DND-41 (cell line): ENCODE data around the gene TMEM144.
A peak's percentile ranks its signal among the peaks of the same experiment; 100 is the strongest.

Experiments
- ATAC-seq: fragments of 200-7000 bp; cut with Tn5 transposase; 3 replicates; pipeline ENCODE4 v1.9.1; 2021; ENCODE audit warnings: low read depth; ENCODE audit not compliant: insufficient read depth
- DNase-seq: peaks from one replicate; pipeline ENCODE4 v3.0.0-alpha.2; 2020
- H2AFZ ChIP-seq: 2 replicates; pipeline ENCODE4 v1.6.0; 2012; ENCODE audit warnings: low read depth, low read length
- H3K27ac ChIP-seq: 2 replicates; pipeline ENCODE4 v1.5.1; 2012; ENCODE audit warnings: low read length, inconsistent platforms
- H3K27me3 ChIP-seq: fragments of 200-600 bp; sonication (generic); 2 replicates; pipeline ENCODE4 v1.6.0; 2012; ENCODE audit warnings: low read length, mild to moderate bottlenecking, inconsistent platforms; ENCODE audit not compliant: insufficient read depth, poor library complexity
- H3K36me3 ChIP-seq: 2 replicates; pipeline ENCODE4 v1.5.1; 2012; ENCODE audit warnings: low read length, inconsistent platforms; ENCODE audit not compliant: insufficient read depth
- H3K4me1 ChIP-seq: 2 replicates; pipeline ENCODE4 v1.5.1; 2012; ENCODE audit warnings: mild to moderate bottlenecking, low read length; ENCODE audit not compliant: insufficient read depth
- H3K4me2 ChIP-seq: 2 replicates; pipeline ENCODE4 v1.6.0; 2012; ENCODE audit warnings: mild to moderate bottlenecking, moderate library complexity, low read length, inconsistent platforms; ENCODE audit not compliant: insufficient read depth
- H3K4me3 ChIP-seq, 2 experiments: fragments of 200-600 bp in 1 of 2; shearing (Covaris generic) in 1 of 2; 2 replicates each; pipeline ENCODE4 v1.5.1; 2012 to 2016; ENCODE audit warnings: inconsistent platforms in 2 of 2, low read length in 2 of 2, mild to moderate bottlenecking in 2 of 2, low read depth in 1 of 2, moderate library complexity in 1 of 2
- H3K79me2 ChIP-seq: 2 replicates; pipeline ENCODE4 v1.6.0; 2012; ENCODE audit warnings: low read length, inconsistent platforms; ENCODE audit not compliant: insufficient read depth
- H3K9ac ChIP-seq: 2 replicates; pipeline ENCODE4 v1.6.0; 2012; ENCODE audit warnings: low read depth, mild to moderate bottlenecking, inconsistent platforms, low read length, moderate library complexity
- H3K9me3 ChIP-seq: 2 replicates; pipeline ENCODE4 v1.5.1; 2012; ENCODE audit warnings: low read length, moderate library complexity, mild to moderate bottlenecking, inconsistent platforms; ENCODE audit not compliant: insufficient read depth, severe bottlenecking
- H4K20me1 ChIP-seq: 2 replicates; pipeline ENCODE4 v1.6.0; 2012; ENCODE audit warnings: low read length; ENCODE audit not compliant: insufficient read depth
- EZH2 ChIP-seq: IDR thresholded peaks from 3 replicates; pipeline ENCODE4 v1.6.1; 2012; ENCODE audit warnings: borderline replicate concordance, low read depth, mild to moderate bottlenecking, moderate library complexity, low read length, inconsistent platforms; ENCODE audit not compliant: severe bottlenecking
- TF ChIP-seq, protein P1 (sequence below): IDR thresholded peaks from 2 replicates; pipeline ENCODE4 v1.5.1; 2012; ENCODE audit warnings: borderline replicate concordance, low read length, moderate library complexity, mild to moderate bottlenecking; ENCODE audit not compliant: poor library complexity, severe bottlenecking; ENCODE audit errors: extremely low read depth

The TMEM144 gene

DNA sequence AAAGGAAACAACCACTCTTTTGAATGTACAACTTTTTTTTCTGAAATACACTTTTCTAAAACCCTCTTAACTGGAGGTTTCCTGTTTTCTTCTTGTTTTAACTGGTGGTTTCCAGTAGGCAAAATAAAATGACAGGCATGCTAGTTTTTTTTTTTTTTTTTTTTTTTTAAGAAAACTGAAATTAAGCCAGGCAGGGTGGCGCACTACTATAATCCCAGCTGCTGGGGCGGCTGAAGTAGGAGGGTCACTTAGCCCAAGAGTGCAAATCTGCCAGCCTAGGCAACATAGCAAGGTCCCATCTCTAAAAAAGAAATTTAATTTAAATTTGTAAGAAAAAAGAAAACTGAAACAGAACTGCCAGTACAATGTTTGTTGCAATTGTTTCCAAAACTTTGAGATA lies 44.0 kb downstream of the TMEM144 start:
- Histone ChIP-seq H3K36me3 (no peaks in the 10 kb centered on the region), H3K4me2 (no peak overlapping the region), H2AFZ (no peak overlapping the region), H4K20me1 (no peaks in the 10 kb centered on the region), H3K9me3 (no peaks in the 10 kb centered on the region), H3K27ac (no peak overlapping the region), H3K4me1 (no peaks in the 10 kb centered on the region), H3K9ac (no peak overlapping the region), H3K4me3 (no peak overlapping the region), H3K79me2 (no peaks in the 10 kb centered on the region), H3K27me3 (no peaks in the 10 kb centered on the region)
- ATAC-seq (no peak), DNase-seq (no peak)
- TF ChIP-seq, protein P1, sequence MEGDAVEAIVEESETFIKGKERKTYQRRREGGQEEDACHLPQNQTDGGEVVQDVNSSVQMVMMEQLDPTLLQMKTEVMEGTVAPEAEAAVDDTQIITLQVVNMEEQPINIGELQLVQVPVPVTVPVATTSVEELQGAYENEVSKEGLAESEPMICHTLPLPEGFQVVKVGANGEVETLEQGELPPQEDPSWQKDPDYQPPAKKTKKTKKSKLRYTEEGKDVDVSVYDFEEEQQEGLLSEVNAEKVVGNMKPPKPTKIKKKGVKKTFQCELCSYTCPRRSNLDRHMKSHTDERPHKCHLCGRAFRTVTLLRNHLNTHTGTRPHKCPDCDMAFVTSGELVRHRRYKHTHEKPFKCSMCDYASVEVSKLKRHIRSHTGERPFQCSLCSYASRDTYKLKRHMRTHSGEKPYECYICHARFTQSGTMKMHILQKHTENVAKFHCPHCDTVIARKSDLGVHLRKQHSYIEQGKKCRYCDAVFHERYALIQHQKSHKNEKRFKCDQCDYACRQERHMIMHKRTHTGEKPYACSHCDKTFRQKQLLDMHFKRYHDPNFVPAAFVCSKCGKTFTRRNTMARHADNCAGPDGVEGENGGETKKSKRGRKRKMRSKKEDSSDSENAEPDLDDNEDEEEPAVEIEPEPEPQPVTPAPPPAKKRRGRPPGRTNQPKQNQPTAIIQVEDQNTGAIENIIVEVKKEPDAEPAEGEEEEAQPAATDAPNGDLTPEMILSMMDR = no peak
- TF ChIP-seq EZH2 = no peak

DNA sequence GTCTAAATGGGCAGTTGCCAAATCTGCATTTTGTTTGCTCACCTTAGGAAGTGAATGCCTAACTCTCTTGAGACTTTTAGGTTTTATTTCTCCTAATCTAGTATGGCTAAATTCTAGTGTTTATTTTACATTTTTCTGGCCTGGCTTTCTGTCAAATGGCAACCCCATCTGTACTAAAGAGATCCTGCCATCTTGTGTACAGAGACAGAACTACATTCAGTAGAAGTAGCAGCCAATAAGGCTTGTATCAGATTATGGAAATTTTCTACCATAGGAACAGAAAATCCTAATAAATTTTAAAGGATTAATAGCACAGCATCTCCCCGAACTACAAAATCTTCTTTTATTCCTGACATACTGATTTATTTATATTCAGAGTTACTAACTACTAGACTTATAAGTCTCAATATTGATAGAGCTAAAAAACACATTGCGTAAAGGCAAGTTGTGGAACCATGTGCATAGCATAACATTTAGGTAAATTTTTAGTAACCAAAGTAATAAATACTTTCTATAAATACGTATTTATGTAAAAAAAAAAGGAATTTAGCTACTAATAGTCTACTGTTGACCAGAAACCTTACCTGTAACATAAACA lies 45.5 kb downstream of the TMEM144 start:
- Histone ChIP-seq H3K9me3 (no peaks in the 10 kb centered on the region), H2AFZ (no peak overlapping the region), H3K4me2 (no peak overlapping the region), H3K4me1 (no peaks in the 10 kb centered on the region), H3K9ac (no peak overlapping the region), H3K36me3 (no peaks in the 10 kb centered on the region), H3K27ac (no peak overlapping the region), H3K4me3 (no peak overlapping the region), H3K27me3 (no peaks in the 10 kb centered on the region), H3K79me2 (no peaks in the 10 kb centered on the region), H4K20me1 (no peaks in the 10 kb centered on the region)
- TF ChIP-seq EZH2 = no peak
- TF ChIP-seq, protein P1 = peak; percentile 62
- no peak for DNase-seq
- peak; percentile 57; the same call in 2 of the 3 replicates for ATAC-seq

DNA sequence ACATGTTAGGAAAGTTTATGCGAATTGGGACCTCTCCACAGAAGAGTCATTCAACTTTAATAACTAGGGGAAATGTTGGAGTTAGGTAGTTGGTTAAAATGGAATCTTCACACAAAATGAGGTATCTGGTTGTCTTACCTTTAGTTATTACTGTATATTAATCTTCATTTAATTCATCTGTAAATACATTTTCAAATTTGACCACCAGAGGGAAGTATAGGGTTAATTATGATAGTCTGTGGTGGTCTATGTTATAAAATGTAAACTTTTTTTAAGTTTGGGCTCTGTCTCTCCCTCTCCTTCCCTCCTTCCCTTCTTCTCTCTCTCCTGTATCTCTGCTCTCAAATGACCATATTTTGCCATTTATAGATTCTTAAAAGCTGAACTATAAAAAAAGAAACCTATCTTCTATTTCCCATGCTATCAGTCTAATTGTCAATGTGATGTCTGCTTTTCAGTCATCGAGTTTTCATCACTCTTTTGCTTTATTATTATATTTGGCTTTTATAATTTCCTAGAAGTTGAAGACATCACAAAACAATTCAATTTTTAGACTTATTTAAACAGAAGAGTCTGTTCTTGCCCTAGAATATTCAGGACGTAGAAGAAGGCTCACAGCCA lies 49.8 kb downstream of the TMEM144 start:
- no peaks in the 10 kb centered on the region for H3K79me2 ChIP-seq
- H3K27ac ChIP-seq = no peak overlapping the region
- no peaks in the 10 kb centered on the region for H4K20me1 ChIP-seq
- H3K4me3 ChIP-seq = no peak overlapping the region
- H3K9me3 ChIP-seq = no peaks in the 10 kb centered on the region
- no peak overlapping the region for H2AFZ ChIP-seq
- H3K36me3 ChIP-seq = no peaks in the 10 kb centered on the region
- no peaks in the 10 kb centered on the region for H3K27me3 ChIP-seq
- ATAC-seq (peak; percentile 59; the same call in 2 of the 3 replicates), DNase-seq (no peak)
- no peak overlapping the region for H3K9ac ChIP-seq
- no peak for TF ChIP-seq EZH2
- TF ChIP-seq, protein P1 = peak; percentile 58
- no peak overlapping the region for H3K4me2 ChIP-seq
- no peaks in the 10 kb centered on the region for H3K4me1 ChIP-seq
